GM12872 (cell line): Measurements from ENCODE around the gene MCM5.

Experiments used
- TF ChIP-seq, protein P1 (sequence below): IDR thresholded peaks from 3 replicates; pipeline ENCODE4 v1.5.1; 2011; ENCODE audit warnings: low read depth, mild to moderate bottlenecking, low read length, moderate library complexity; ENCODE audit not compliant: insufficient read depth

The MCM5 gene

DNA sequence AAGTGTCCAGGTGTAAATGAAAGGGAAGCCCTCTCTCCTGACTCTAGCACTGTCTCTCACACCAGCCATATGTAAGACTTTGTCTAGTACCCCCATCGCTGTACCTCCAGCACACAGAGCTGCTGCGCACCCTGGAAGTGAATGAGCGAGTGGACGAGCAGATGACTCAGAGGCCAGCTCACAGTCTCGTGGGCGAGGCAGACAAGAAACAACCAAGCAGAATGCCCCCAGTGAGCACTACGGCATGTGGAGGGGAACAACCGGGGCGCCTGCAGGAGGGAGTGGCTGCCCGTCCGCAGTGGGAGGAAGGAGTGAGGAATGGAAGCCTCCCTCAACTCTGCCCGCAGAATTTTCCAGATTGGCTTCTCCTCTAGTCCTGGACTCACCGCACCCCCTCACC lies 46.4 kb downstream of the MCM5 start:
- TF ChIP-seq, protein P1, sequence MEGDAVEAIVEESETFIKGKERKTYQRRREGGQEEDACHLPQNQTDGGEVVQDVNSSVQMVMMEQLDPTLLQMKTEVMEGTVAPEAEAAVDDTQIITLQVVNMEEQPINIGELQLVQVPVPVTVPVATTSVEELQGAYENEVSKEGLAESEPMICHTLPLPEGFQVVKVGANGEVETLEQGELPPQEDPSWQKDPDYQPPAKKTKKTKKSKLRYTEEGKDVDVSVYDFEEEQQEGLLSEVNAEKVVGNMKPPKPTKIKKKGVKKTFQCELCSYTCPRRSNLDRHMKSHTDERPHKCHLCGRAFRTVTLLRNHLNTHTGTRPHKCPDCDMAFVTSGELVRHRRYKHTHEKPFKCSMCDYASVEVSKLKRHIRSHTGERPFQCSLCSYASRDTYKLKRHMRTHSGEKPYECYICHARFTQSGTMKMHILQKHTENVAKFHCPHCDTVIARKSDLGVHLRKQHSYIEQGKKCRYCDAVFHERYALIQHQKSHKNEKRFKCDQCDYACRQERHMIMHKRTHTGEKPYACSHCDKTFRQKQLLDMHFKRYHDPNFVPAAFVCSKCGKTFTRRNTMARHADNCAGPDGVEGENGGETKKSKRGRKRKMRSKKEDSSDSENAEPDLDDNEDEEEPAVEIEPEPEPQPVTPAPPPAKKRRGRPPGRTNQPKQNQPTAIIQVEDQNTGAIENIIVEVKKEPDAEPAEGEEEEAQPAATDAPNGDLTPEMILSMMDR: no peak

DNA sequence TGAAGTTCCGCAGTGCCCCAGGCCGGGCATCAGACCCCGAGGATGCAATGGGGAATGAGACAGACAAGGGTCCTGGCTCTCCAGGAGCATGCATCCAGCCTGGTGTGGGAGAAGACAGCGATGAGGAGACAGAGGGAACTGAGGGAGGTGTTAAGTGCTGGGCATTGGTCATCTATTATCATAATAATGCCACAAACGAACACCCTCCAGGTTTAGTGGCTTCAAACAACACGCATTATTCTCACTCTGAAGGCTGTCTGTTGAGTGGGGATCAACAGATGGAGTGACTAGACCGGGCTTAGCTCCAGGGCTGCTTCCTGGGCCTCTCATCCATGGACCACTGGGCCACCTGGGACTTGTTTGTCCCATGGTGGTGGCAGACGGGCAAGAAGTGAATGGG lies 48.6 kb downstream of the MCM5 start:
- TF ChIP-seq, protein P1: no peak

DNA sequence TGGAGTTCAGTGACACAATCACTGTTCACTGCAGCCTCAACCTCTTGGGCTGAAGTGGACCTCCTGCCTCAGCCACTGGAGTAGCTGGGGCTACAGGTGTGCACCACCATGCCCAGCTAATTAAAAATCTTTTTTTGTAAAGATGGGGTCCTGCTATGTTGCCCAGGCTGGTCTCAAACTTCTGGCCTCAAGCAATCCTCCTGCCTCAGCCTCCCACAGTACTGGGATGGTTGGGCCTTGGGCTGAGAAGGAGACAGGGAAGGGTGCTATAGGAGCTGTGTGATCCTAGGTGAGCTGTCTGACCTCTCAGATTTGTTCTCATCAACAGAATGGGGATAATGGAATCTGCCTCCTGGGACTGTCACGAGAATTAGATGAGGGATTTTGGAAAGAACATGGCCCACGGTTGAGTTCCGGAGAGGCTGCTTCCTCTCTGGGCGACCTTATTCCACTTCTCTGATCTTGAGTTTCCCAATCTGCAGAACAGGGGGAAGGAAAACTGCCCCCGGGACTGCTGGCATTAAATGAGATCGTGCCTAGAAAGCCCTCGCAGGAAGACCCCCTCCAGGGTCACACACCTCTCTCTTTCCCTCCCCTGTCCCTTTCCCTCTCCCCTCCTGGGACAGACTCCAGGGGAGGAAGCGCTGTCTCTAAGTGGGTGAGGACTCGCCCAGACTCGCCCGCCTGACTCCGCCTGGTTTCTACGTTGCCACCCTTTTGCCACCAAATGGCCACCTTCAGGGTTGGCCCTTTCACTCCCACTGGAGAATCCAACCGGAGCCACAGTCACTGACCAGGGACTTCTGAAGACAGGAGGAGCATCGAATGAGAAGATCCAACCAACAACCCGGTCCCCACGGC lies 50.1 kb downstream of the MCM5 start:
- TF ChIP-seq, protein P1: no peak

DNA sequence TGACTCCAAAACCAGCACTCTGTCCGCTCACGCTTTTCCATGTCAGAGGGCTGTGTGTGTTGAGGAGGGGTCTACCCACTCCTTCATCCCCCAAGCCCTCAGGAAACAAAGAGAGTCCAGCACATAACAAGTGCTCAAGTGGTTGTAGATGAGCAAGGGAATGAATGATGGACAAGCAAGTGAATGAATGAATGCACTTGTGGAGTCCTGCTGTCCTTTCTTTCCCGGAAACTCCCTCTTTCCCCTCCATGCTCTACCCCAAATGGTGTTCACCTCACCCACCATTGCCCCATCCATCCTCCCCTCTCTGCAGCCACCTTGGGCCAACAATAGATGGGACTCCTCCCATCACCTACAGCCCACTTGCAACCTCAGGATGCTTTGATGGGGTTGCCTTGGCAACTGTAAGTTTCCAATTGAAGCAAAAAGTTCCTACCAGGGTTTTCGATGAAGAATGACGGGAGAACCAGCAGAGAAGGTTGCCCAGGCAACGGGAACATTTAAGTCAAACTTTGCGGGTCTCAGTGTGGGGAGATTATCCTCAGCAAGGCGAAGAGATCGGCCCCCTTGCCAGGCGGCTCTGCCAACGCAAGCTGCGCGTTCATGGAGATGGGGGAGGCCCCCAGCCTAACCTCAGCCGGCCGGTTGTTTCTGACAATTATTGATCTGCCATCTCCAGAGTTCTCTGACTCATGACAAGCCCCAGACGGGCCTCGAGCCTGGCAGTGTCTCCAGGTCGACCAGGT lies 51.1 kb downstream of the MCM5 start:
- TF ChIP-seq, protein P1: no peak

DNA sequence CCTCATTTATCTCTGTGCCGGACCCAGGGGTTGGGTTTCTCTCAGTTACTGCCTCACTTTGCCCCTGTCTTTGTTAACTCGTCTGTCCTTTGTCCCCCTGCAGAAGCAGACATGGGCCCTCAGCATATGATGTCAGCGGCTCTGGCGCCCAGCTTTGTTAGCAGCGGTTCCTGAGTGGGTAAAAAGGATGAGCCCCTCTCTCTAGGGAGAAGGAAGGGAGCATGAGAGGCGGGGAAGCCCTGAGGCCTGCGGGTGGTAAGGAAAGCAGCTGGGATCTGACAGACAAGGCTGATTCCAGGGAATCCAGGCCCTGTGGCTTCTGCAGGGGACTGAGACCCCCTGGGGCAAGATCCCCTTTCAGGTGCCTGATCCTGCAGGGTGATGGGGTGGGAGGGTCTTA lies 51.7 kb downstream of the MCM5 start:
- TF ChIP-seq, protein P1: no peak

DNA sequence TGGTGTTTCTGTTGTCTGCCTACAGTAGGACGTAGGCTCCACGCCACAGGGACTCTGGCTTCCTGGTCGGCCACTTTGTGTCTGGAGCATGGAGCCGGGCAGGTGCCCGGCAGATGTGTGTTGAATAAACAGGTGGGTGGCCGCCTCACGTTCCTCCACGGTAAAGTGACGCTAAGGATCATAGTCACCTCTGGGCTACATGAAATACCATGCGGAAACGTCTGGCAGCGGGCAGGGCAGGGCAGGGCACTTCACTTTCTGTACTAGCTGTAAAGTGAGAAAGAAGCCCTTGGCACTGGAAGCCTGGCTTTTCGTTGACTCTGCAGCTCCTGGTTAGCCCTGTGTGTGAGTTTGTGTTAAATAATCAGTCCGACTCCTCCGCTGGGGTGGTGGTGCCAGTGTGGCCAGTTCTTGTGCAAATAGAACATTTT lies 52.4 kb downstream of the MCM5 start:
- TF ChIP-seq, protein P1: no peak

DNA sequence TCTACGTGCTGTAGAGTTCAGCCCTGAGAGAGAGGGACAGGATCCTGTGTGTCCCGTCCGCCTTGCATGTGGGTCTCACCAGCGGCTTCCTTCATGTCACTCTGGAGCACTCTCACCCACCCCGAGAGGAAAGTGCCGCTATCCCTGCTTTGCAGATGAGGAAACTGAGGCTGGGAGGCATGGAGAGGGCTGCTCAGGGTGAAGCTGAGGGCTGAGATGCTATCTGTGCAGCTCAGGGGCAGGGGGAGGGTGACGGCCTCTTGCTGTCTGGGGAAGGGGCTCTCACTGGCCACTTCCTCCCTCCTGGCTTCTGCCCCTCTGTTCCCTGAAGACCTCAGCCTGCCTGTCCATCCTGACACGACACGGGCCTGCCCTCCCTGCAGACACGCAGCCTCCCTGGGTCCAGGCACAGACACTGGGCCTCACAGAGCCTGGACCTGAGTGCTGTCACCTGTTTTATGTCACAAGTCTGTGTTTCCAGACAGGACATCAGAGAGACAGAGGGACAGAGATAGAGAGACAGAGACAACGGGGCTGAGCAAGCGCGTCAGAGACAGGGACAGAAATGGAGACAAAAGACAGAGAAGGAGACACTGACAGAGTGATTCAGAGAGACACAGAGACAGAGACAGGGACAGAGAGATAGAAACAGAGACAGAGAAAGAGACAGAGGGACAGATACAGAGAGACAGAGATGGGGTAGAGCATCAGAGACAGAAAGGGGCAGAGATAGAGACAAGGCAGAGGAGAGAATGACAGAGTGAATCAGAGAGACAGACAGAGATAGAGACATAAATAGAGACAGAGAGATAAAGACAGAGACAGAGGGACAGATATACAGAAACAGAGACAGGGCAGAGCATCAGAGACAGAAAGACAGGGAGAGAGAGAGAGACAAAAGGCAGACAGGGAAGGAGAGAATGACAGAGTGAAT lies 53.1 kb downstream of the MCM5 start:
- TF ChIP-seq, protein P1: no peak
